Measurements from ENCODE around the gene CHGA. TPM values are rescaled to one million over a fixed set of nuclear protein-coding genes. Genes with fewer than 3 reads are reported as not detected.

The CHGA gene
- total RNA-seq, 1 experiment from 2014 or later, result 8.5 TPM

DNA sequence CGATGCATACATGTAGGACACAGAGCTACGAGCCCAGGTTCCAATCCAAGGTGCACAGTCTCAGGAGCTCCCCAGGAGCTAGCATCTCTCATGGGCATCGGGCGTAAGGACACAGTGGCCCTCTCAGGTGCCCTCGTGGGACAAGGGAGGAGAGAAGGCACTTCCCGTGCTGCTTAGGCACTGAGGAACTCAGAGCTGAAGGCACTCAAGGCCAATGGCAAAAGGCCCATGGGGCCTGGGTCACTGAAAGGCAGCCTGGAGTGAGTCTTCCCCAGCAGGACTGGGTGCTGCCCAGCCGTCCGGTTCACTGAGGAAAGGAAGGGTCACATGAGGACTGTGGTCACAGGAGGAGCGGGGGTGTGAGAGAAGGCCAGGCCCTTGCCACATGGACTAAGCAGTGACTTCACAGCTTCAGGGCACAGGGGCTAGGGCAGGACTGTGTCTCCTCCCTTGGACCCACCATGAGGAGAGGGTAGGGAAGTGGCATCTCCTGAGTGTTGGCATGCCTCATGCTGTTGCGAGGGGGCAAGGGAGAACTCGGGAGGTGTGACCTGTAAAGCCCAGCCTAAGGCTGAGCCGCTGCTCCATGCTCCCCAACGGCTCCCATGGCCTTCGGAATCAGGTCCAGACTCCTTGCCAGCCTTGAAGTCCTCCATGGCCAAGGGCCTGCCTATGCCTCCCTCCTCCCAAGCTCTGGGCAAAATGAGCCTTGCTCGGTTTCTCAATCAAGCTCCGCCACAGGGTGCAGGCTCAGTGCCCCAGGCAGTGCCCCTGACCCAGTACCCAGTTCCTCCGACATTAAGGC lies 51.8 kb downstream of the CHGA start:
- ATAC-seq (no peak), DNase-seq (ENCODE audit: low spot score) (no peak)
- no peak overlapping the region for H3K4me3 Mint-ChIP-seq
- peaks cover 33% of the 10 kb centered on the region for H3K4me1 Mint-ChIP-seq
- peaks cover 41% of the 10 kb centered on the region for H3K9me3 Mint-ChIP-seq
- H3K27ac Mint-ChIP-seq, result peak overlapping the region; percentile 15; the same call in 1 of the 2 replicates
- no peaks in the 10 kb centered on the region; the same call in 1 of the 2 replicates for H3K27me3 Mint-ChIP-seq (ENCODE audit: low read depth)
- no peak for TF ChIP-seq SMAD3 (CRISPR knock-in tag; IDR thresholded peaks at IDR 0.05; ENCODE audit: borderline replicate concordance)
- TF ChIP-seq, protein P1, sequence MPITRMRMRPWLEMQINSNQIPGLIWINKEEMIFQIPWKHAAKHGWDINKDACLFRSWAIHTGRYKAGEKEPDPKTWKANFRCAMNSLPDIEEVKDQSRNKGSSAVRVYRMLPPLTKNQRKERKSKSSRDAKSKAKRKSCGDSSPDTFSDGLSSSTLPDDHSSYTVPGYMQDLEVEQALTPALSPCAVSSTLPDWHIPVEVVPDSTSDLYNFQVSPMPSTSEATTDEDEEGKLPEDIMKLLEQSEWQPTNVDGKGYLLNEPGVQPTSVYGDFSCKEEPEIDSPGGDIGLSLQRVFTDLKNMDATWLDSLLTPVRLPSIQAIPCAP (CRISPR knock-in tag; IDR thresholded peaks at IDR 0.05), result no peak
- TF ChIP-seq, protein P2, sequence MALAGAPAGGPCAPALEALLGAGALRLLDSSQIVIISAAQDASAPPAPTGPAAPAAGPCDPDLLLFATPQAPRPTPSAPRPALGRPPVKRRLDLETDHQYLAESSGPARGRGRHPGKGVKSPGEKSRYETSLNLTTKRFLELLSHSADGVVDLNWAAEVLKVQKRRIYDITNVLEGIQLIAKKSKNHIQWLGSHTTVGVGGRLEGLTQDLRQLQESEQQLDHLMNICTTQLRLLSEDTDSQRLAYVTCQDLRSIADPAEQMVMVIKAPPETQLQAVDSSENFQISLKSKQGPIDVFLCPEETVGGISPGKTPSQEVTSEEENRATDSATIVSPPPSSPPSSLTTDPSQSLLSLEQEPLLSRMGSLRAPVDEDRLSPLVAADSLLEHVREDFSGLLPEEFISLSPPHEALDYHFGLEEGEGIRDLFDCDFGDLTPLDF (CRISPR knock-in tag; IDR thresholded peaks at IDR 0.05), result no peak
- no peak for TF ChIP-seq PREB (CRISPR knock-in tag; IDR thresholded peaks at IDR 0.05; ENCODE audit: borderline replicate concordance)
- TF ChIP-seq, protein P3, sequence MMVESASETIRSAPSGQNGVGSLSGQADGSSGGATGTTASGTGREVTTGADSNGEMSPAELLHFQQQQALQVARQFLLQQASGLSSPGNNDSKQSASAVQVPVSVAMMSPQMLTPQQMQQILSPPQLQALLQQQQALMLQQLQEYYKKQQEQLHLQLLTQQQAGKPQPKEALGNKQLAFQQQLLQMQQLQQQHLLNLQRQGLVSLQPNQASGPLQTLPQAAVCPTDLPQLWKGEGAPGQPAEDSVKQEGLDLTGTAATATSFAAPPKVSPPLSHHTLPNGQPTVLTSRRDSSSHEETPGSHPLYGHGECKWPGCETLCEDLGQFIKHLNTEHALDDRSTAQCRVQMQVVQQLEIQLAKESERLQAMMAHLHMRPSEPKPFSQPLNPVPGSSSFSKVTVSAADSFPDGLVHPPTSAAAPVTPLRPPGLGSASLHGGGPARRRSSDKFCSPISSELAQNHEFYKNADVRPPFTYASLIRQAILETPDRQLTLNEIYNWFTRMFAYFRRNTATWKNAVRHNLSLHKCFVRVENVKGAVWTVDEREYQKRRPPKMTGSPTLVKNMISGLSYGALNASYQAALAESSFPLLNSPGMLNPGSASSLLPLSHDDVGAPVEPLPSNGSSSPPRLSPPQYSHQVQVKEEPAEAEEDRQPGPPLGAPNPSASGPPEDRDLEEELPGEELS (CRISPR knock-in tag; IDR thresholded peaks at IDR 0.05), result no peak
- TF ChIP-seq CDX4 (CRISPR knock-in tag; IDR thresholded peaks at IDR 0.05; ENCODE audit: borderline replicate concordance), result no peak
- peaks cover 41% of the 10 kb centered on the region for H3K36me3 Mint-ChIP-seq
- CTCF ChIA-PET, result interaction anchor here (0.6 to 2.1 kb wide), 9 partner anchors 11 to 609 kb away, joined by 3 to 6 read pairs (median 3); partner anchors contain the start of genes GON7 and UBR7
- POLR2A ChIA-PET, result no interaction called here

GRCh38 chr14:92976268-92976667 lies 53.3 kb downstream of the CHGA start:
- ATAC-seq (no peak), DNase-seq (ENCODE audit: low spot score) (no peak)
- CTCF ChIA-PET, result no interaction called here

GRCh38 chr14:92978229-92979021 lies 55.5 kb downstream of the CHGA start:
- DNase-seq (ENCODE audit: low spot score), result no peak
- Mint-ChIP-seq H3K36me3 (peaks cover 72% of the 10 kb centered on the region), H3K27ac (no peak overlapping the region), H3K4me3 (no peak overlapping the region), H3K4me1 (peaks cover under 1% of the 10 kb centered on the region; the same call in 1 of the 2 replicates), H3K27me3 (ENCODE audit: low read depth) (no peaks in the 10 kb centered on the region; the same call in none of the 2 replicates), H3K9me3 (peaks cover 68% of the 10 kb centered on the region)
- ChIA-PET POLR2A (no interaction called here), CTCF (no interaction called here)
- ATAC-seq, result no peak
- TF ChIP-seq CTCF (IDR thresholded peaks at IDR 0.05), result no peak
- TF ChIP-seq, protein P4, sequence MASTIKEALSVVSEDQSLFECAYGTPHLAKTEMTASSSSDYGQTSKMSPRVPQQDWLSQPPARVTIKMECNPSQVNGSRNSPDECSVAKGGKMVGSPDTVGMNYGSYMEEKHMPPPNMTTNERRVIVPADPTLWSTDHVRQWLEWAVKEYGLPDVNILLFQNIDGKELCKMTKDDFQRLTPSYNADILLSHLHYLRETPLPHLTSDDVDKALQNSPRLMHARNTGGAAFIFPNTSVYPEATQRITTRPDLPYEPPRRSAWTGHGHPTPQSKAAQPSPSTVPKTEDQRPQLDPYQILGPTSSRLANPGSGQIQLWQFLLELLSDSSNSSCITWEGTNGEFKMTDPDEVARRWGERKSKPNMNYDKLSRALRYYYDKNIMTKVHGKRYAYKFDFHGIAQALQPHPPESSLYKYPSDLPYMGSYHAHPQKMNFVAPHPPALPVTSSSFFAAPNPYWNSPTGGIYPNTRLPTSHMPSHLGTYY (CRISPR knock-in tag; IDR thresholded peaks at IDR 0.05), result no peak
- TF ChIP-seq, protein P5, sequence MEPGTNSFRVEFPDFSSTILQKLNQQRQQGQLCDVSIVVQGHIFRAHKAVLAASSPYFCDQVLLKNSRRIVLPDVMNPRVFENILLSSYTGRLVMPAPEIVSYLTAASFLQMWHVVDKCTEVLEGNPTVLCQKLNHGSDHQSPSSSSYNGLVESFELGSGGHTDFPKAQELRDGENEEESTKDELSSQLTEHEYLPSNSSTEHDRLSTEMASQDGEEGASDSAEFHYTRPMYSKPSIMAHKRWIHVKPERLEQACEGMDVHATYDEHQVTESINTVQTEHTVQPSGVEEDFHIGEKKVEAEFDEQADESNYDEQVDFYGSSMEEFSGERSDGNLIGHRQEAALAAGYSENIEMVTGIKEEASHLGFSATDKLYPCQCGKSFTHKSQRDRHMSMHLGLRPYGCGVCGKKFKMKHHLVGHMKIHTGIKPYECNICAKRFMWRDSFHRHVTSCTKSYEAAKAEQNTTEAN (CRISPR knock-in tag; IDR thresholded peaks at IDR 0.05), result no peak
- no peak for TF ChIP-seq ZNF232 (CRISPR knock-in tag; IDR thresholded peaks at IDR 0.05)
- TF ChIP-seq GTF2I (CRISPR knock-in tag; conservative IDR thresholded peaks at IDR 0.05), result no peak
- TF ChIP-seq RELA (CRISPR knock-in tag; IDR thresholded peaks at IDR 0.05; ENCODE audit: borderline replicate concordance), result no peak
- no peak for TF ChIP-seq SMAD4 (CRISPR knock-in tag; IDR thresholded peaks at IDR 0.05)
- no peak for TF ChIP-seq ELF4 (CRISPR knock-in tag; IDR thresholded peaks at IDR 0.05; ENCODE audit: low read depth)
- TF ChIP-seq ZNF263 (CRISPR knock-in tag; IDR thresholded peaks at IDR 0.05; ENCODE audit: low read depth), result no peak

More at GRCh38 chr14:92976268-92976667, 53.3 kb downstream of the CHGA start:
- Mint-ChIP-seq H3K27ac (no peak overlapping the region), H3K36me3 (peaks cover 57% of the 10 kb centered on the region), H3K4me3 (no peak overlapping the region), H3K4me1 (peaks cover 20% of the 10 kb centered on the region), H3K9me3 (peaks cover 54% of the 10 kb centered on the region), H3K27me3 (ENCODE audit: low read depth) (no peaks in the 10 kb centered on the region; the same call in none of the 2 replicates)
- POLR2A ChIA-PET, result no interaction called here
- TF ChIP-seq TP53 (CRISPR knock-in tag; IDR thresholded peaks at IDR 0.05), result no peak
- TF ChIP-seq ZNF232 (CRISPR knock-in tag; IDR thresholded peaks at IDR 0.05), result no peak
